Stimulated activated CD8-positive, alpha-beta memory T cell treated with anti-CD3 and anti-CD28 coated beads, Interleukin-7, amount 100 ng/mL, for 48 hours (primary cell): ENCODE results near the gene PAM16.

ENCODE experiments used
- DNase-seq, 2 donors: peaks; one replicate each; pipeline ENCODE4 v3.0.0-alpha.2; 2020; ENCODE audit warnings: low read depth in 1 of 2; ENCODE audit errors: extremely low read depth in 1 of 2

Gene PAM16

GRCh38 chr16:4383591-4384444 lies 32.7 kb upstream of the PAM16 start:
- DNase-seq, result no peak

- DNase-seq, result no peak
Measured at GRCh38 chr16:4382795-4383357, 31.8 kb upstream of the PAM16 start.

- DNase-seq, result no peak
Measured at GRCh38 chr16:4381935-4382794, 31.0 kb upstream of the PAM16 start.

GRCh38 chr16:4381072-4381934 lies 30.2 kb upstream of the PAM16 start:
- no peak for DNase-seq

GRCh38 chr16:4380119-4381063 lies 29.3 kb upstream of the PAM16 start:
- no peak for DNase-seq

- DNase-seq, result no peak
Measured at GRCh38 chr16:4378999-4379690, 28.0 kb upstream of the PAM16 start.

GRCh38 chr16:4378161-4378666 lies 27.1 kb upstream of the PAM16 start:
- DNase-seq, result no peak

- DNase-seq, result no peak
Measured at GRCh38 chr16:4377573-4378154, 26.5 kb upstream of the PAM16 start.

GRCh38 chr16:4376893-4377572 lies 25.9 kb upstream of the PAM16 start:
- no peak for DNase-seq

- no peak for DNase-seq
Measured at GRCh38 chr16:4376126-4376892, 25.2 kb upstream of the PAM16 start.

- no peak for DNase-seq
Measured at GRCh38 chr16:4375717-4376116, 24.6 kb upstream of the PAM16 start.

GRCh38 chr16:4373909-4374742 lies 23.0 kb upstream of the PAM16 start:
- no peak for DNase-seq

- DNase-seq, result no peak
Measured at GRCh38 chr16:4373356-4373908, 22.3 kb upstream of the PAM16 start.

GRCh38 chr16:4372578-4373355 lies 21.6 kb upstream of the PAM16 start:
- no peak for DNase-seq

GRCh38 chr16:4372001-4372577 lies 21.0 kb upstream of the PAM16 start:
- DNase-seq, result no peak
